C1 segment of cervical spinal cord (tissue), 14 donors: ENCODE results near the gene BEX1.
"Not testable (repeated sequence)": the region's sequence is repeated elsewhere in the genome, so short reads cannot be mapped to it uniquely, and the experiment has no call there.

Experiments
- DNase-seq, 14 donors: peaks; one replicate each; lab custom pipeline; 2025; lab: John Stamatoyannopoulos, UW

The BEX1 gene

GRCh38 chrX:103063918-103064434 lies at the start of gene BEX1:
TSS of gene BEX1 (minus strand) at chrX:103064171. CDS start at chrX:103063274, 897 bp downstream.
- peak in 13 of 14 donors; percentile 3 to 90 (median 37) for DNase-seq

- DNase-seq = not testable (repeated sequence)
Measured at GRCh38 chrX:103109497-103109896, 45.5 kb upstream of the BEX1 start.

- no peak for DNase-seq
Measured at GRCh38 chrX:103107836-103108235, 43.9 kb upstream of the BEX1 start.

- not testable (repeated sequence) for DNase-seq
Measured at GRCh38 chrX:103107227-103107737, 43.3 kb upstream of the BEX1 start.

GRCh38 chrX:103104370-103104769 lies 40.4 kb upstream of the BEX1 start:
- DNase-seq = not testable (repeated sequence)

GRCh38 chrX:103103866-103104265 lies 39.9 kb upstream of the BEX1 start:
- not testable (repeated sequence) for DNase-seq

- DNase-seq = no peak
Measured at GRCh38 chrX:103101299-103102042, 37.5 kb upstream of the BEX1 start.

GRCh38 chrX:103100484-103100883 lies 36.5 kb upstream of the BEX1 start:
- no peak for DNase-seq

- DNase-seq = no peak
Measured at GRCh38 chrX:103099691-103100090, 35.7 kb upstream of the BEX1 start.

- DNase-seq = no peak
Measured at GRCh38 chrX:103098488-103098887, 34.5 kb upstream of the BEX1 start.

- no peak for DNase-seq
Measured at GRCh38 chrX:103092942-103093341, 29.0 kb upstream of the BEX1 start, which contains the start of gene NXF3. TSS of gene NXF3 (minus strand) at chrX:103093143. CDS start at chrX:103093023, 120 bp downstream.

- DNase-seq = no peak
Measured at GRCh38 chrX:103081051-103081450, 17.1 kb upstream of the BEX1 start.

- DNase-seq = no peak
Measured at GRCh38 chrX:103073467-103073866, 9.5 kb upstream of the BEX1 start.

GRCh38 chrX:103066606-103067005 lies 2.6 kb upstream of the BEX1 start:
- no peak for DNase-seq

- peak in 8 of 14 donors; percentile 5 to 66 (median 12) for DNase-seq
Measured at GRCh38 chrX:103063191-103063845, 653 bp downstream of the BEX1 start.

- no peak for DNase-seq
Measured at GRCh38 chrX:103061486-103061885, 2.5 kb downstream of the BEX1 start.

- DNase-seq = no peak
Measured at GRCh38 chrX:103056902-103057301, 7.1 kb downstream of the BEX1 start.

GRCh38 chrX:103052625-103053024 lies 11.3 kb downstream of the BEX1 start:
- no peak for DNase-seq

- no peak for DNase-seq
Measured at GRCh38 chrX:103051260-103051789, 12.6 kb downstream of the BEX1 start.

GRCh38 chrX:103033371-103033770 lies 30.6 kb downstream of the BEX1 start:
- DNase-seq = not testable (repeated sequence)

GRCh38 chrX:103017542-103017941 lies 46.4 kb downstream of the BEX1 start:
- no peak for DNase-seq

- DNase-seq = no peak
Measured at GRCh38 chrX:103012945-103013344, 51.0 kb downstream of the BEX1 start.
